K562 (cell line): ENCODE data around the gene COPG2.
"Not testable (repeated sequence)": the region's sequence is repeated elsewhere in the genome, so short reads cannot be mapped to it uniquely, and the experiment has no call there.

Experiments
- BDP1 ChIP-seq: IDR thresholded peaks from 3 replicates; pipeline ENCODE4 v1.6.1; 2011; ENCODE audit not compliant: insufficient read length, insufficient read depth
- CTCF ChIP-seq, 3 experiments: IDR thresholded peaks in 2 of 3; conservative IDR thresholded peaks in 1 of 3; 2 replicates each; pipeline ENCODE4 v1.5.1; 2011 to 2012; ENCODE audit warnings: low read length in 3 of 3, mild to moderate bottlenecking in 3 of 3, control low read depth in 2 of 3, improper control_type of control experiment in 1 of 3, inconsistent platforms in 1 of 3, low read depth in 1 of 3, mixed read lengths in 1 of 3, moderate library complexity in 1 of 3; ENCODE audit not compliant: insufficient read depth in 2 of 3
- HDAC1 ChIP-seq, 2 experiments: fragments of 450-650 bp; IDR thresholded peaks; 2 replicates each; pipeline ENCODE4 v1.6.1; 2016 to 2017; ENCODE audit warnings: inconsistent platforms in 1 of 2, mild to moderate bottlenecking in 1 of 2, moderate library complexity in 1 of 2
- HDGF ChIP-seq: fragments of 450-650 bp; IDR thresholded peaks from 2 replicates; pipeline ENCODE4 v1.6.1; 2016
- POLR2A ChIP-seq: fragments of 450-650 bp; conservative IDR thresholded peaks from 2 replicates; pipeline ENCODE4 v1.6.1; 2016
- TF ChIP-seq, protein P1 (sequence below): IDR thresholded peaks from 2 replicates; pipeline ENCODE4 v1.6.1; 2011; ENCODE audit warnings: borderline replicate concordance, low read depth, mild to moderate bottlenecking, moderate library complexity, low read length; ENCODE audit not compliant: insufficient read depth, poor library complexity, severe bottlenecking

DNA sequence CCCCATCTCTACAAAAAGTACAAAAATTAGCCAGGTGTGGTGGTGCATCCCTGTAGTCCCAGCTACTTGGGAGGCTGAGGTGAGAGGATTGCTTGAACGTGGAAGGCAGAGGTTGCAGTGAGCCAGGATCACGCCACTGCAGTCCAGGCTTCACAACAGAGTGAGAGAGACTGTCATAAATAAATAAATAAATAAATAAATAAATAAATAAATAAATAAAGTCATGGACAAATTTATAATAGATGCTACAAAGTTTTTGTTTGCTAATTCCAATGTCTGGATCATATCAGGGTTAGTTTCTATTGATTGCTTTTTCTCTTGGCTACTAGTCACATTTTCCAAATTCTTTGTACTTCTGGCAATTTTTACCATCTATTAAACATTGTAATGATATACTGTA, 61.5 kb downstream of the COPG2 start:
- TF ChIP-seq POLR2A; HDAC1 (IDR thresholded peaks at IDR 0.05); CTCF (IDR thresholded peaks at IDR 0.05 in 2 of 3, conservative IDR thresholded peaks at IDR 0.05 in 1 of 3; ENCODE audit: insufficient read depth in 2 of 3, low read depth in 1 of 3, low read length in 3 of 3); BDP1; HDGF: not testable (repeated sequence)
- TF ChIP-seq, protein P1, sequence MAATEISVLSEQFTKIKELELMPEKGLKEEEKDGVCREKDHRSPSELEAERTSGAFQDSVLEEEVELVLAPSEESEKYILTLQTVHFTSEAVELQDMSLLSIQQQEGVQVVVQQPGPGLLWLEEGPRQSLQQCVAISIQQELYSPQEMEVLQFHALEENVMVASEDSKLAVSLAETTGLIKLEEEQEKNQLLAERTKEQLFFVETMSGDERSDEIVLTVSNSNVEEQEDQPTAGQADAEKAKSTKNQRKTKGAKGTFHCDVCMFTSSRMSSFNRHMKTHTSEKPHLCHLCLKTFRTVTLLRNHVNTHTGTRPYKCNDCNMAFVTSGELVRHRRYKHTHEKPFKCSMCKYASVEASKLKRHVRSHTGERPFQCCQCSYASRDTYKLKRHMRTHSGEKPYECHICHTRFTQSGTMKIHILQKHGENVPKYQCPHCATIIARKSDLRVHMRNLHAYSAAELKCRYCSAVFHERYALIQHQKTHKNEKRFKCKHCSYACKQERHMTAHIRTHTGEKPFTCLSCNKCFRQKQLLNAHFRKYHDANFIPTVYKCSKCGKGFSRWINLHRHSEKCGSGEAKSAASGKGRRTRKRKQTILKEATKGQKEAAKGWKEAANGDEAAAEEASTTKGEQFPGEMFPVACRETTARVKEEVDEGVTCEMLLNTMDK = not testable (repeated sequence)
